ENCODE results near the gene ZNF239. TPM values are rescaled to one million over a fixed set of nuclear protein-coding genes. Genes with fewer than 3 reads are reported as not detected.

Gene ZNF239
- total RNA-seq, 3 donors from 2014 or later (not counting 1 experiment from before 2014, with no cell fraction given) = 0.85 to 1.4 (median 0.94) TPM

GRCh38 chr10:43598446-43598845 lies 24.0 kb upstream of the ZNF239 start:
- no peak for ATAC-seq
- Histone ChIP-seq H3K27ac (ENCODE audit: low read length) (no peak overlapping the region), H3K9me3 (ENCODE audit: control insufficient read depth, insufficient read depth, low read length) (no peaks in the 10 kb centered on the region), H3K27me3 (ENCODE audit: control insufficient read depth, insufficient read depth, low read length) (no peaks in the 10 kb centered on the region), H3K36me3 (ENCODE audit: control insufficient read depth, insufficient read depth, low read length) (no peaks in the 10 kb centered on the region), H3K4me1 (ENCODE audit: control insufficient read depth, insufficient read depth, low read length) (peaks cover 48% of the 10 kb centered on the region), H3K4me3 (ENCODE audit: low read length) (no peak overlapping the region)
- Mint-ChIP-seq H3K4me3 (no peak overlapping the region), H3K27me3 (ENCODE audit: low read depth in 2 of 2) (no peaks in the 10 kb centered on the region), H3K27ac (peak overlapping the region in 1 of 2 donors; percentile 80), H3K9me3 (no peaks in the 10 kb centered on the region), H3K4me1 (peaks cover 50% of the 10 kb centered on the region in 2 donors), H3K36me3 (no peaks in the 10 kb centered on the region)
- whole genome bisulfite sequencing (ENCODE audit: insufficient coverage) = 67% methylated on average over 2 of the region's 2 CpGs
- TF ChIP-seq CTCF (IDR thresholded peaks at IDR 0.05) = no peak
- no peak for DNase-seq
- intact Hi-C loops (cut with micrococcal nuclease) = no loop called here

GRCh38 chr10:43596546-43596945 lies 22.1 kb upstream of the ZNF239 start:
- Histone ChIP-seq H3K4me1 (ENCODE audit: control insufficient read depth, insufficient read depth, low read length) (peaks cover 48% of the 10 kb centered on the region), H3K4me3 (ENCODE audit: low read length) (no peak overlapping the region), H3K27ac (ENCODE audit: low read length) (peak overlapping the region; percentile 59), H3K36me3 (ENCODE audit: control insufficient read depth, insufficient read depth, low read length) (no peaks in the 10 kb centered on the region), H3K9me3 (ENCODE audit: control insufficient read depth, insufficient read depth, low read length) (no peaks in the 10 kb centered on the region), H3K27me3 (ENCODE audit: control insufficient read depth, insufficient read depth, low read length) (no peaks in the 10 kb centered on the region)
- ATAC-seq = no peak
- WGBS (ENCODE audit: insufficient coverage) = 83% methylated on average over 3 of the region's 4 CpGs
- TF ChIP-seq CTCF (IDR thresholded peaks at IDR 0.05) = no peak
- peaks cover 0 to 2% of the 10 kb centered on the region in 2 donors for H3K9me3 Mint-ChIP-seq
- H3K27ac Mint-ChIP-seq = peak overlapping the region; percentile 84 to 90
- no peaks in the 10 kb centered on the region for H3K27me3 Mint-ChIP-seq (ENCODE audit: low read depth in 2 of 2)
- no peak for DNase-seq
- intact Hi-C loops (cut with micrococcal nuclease) = no loop called here
- peaks cover 6% of the 10 kb centered on the region for H3K36me3 Mint-ChIP-seq
- H3K4me3 Mint-ChIP-seq = peak overlapping the region; percentile 92
- peaks cover 50% of the 10 kb centered on the region in 2 donors for H3K4me1 Mint-ChIP-seq

- no peak for TF ChIP-seq CTCF (IDR thresholded peaks at IDR 0.05)
- ATAC-seq (peak; percentile 51 to 61 (median 52)), DNase-seq (peak in 1 of 2 donors; percentile 51)
- peaks cover 48% of the 10 kb centered on the region for H3K4me1 ChIP-seq (ENCODE audit: control insufficient read depth, insufficient read depth, low read length)
- intact Hi-C loops (cut with micrococcal nuclease) = loop anchor here (2.0 kb wide), 1 partner anchor 21 kb away; the partner anchor contains the start of gene ZNF239
- H3K27me3 ChIP-seq (ENCODE audit: control insufficient read depth, insufficient read depth, low read length) = no peaks in the 10 kb centered on the region
- no peaks in the 10 kb centered on the region for H3K36me3 ChIP-seq (ENCODE audit: control insufficient read depth, insufficient read depth, low read length)
- peaks cover 50% of the 10 kb centered on the region in 2 donors for H3K4me1 Mint-ChIP-seq
- H3K27ac ChIP-seq (ENCODE audit: low read length) = peak overlapping the region; percentile 59
- peaks cover 6% of the 10 kb centered on the region for H3K36me3 Mint-ChIP-seq
- H3K4me3 Mint-ChIP-seq = peak overlapping the region; percentile 92
- H3K27ac Mint-ChIP-seq = peak overlapping the region; percentile 84 to 90
- H3K9me3 ChIP-seq (ENCODE audit: control insufficient read depth, insufficient read depth, low read length) = peaks cover 5% of the 10 kb centered on the region
- peaks cover 0 to 2% of the 10 kb centered on the region in 2 donors for H3K9me3 Mint-ChIP-seq
- 4% methylated on average over 5 of the region's 7 CpGs for WGBS (ENCODE audit: insufficient coverage)
- no peaks in the 10 kb centered on the region for H3K27me3 Mint-ChIP-seq (ENCODE audit: low read depth in 2 of 2)
- H3K4me3 ChIP-seq (ENCODE audit: low read length) = no peak overlapping the region
Measured at GRCh38 chr10:43595739-43596298, 21.4 kb upstream of the ZNF239 start.

All from natural killer cell (primary cell).